Measurements from ENCODE around the gene SETDB2. TPM values are rescaled to one million over a fixed set of nuclear protein-coding genes. Genes with fewer than 3 reads are reported as not detected.

The SETDB2 gene
- polyA plus RNA-seq, 1 experiment = 21.7 TPM

DNA sequence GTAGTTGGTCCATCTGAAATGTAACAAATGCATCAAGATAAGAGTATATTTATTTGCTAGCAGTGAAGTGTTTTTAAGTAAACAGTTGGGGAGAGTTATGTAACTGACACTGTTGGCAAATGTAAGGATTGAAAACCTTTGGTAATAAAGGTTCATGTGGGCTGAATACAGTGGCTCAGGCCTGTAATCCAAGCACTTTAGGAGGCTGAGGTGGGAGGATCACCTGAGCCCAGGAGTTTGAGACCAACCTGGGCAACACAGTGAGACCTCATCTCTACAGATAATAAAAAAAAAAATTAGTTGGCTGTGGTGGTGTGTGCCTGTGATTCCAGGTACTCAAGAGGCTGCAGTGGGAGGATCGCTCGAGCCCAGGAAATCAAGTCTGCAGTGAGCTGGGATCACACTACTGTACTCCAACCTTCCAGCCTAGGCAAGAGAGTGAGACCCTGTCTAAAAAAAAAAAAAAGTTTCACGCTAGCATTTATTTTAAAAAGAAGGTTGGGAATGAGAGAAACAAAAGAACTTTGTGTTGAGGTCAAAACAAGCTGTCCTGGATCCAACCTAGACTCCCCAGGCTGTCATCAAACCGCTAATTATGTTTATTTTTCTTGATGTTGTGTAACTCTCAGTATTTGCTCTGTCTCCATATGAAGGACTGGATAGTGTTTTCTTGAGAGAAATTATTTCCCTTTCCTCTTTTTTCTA lies 20.7 kb downstream of the SETDB2 start:
- CTCF ChIA-PET = no interaction called here
- no peak for DNase-seq (ENCODE audit: low read depth, low spot score)
- Histone ChIP-seq H3K4me3 (ENCODE audit: low read depth, low read length) (no peak overlapping the region), H3K9me3 (ENCODE audit: control insufficient read depth, insufficient read depth, low read length) (peaks cover 8% of the 10 kb centered on the region), H3K27me3 (ENCODE audit: control insufficient read depth, insufficient read depth, low read length) (no peaks in the 10 kb centered on the region), H3K27ac (ENCODE audit: low read depth, low read length) (no peak overlapping the region)
- POLR2A ChIA-PET = no interaction called here
- TF ChIP-seq, protein P1, sequence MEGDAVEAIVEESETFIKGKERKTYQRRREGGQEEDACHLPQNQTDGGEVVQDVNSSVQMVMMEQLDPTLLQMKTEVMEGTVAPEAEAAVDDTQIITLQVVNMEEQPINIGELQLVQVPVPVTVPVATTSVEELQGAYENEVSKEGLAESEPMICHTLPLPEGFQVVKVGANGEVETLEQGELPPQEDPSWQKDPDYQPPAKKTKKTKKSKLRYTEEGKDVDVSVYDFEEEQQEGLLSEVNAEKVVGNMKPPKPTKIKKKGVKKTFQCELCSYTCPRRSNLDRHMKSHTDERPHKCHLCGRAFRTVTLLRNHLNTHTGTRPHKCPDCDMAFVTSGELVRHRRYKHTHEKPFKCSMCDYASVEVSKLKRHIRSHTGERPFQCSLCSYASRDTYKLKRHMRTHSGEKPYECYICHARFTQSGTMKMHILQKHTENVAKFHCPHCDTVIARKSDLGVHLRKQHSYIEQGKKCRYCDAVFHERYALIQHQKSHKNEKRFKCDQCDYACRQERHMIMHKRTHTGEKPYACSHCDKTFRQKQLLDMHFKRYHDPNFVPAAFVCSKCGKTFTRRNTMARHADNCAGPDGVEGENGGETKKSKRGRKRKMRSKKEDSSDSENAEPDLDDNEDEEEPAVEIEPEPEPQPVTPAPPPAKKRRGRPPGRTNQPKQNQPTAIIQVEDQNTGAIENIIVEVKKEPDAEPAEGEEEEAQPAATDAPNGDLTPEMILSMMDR (IDR thresholded peaks at IDR 0.05; ENCODE audit: low read depth, low read length) = no peak

DNA sequence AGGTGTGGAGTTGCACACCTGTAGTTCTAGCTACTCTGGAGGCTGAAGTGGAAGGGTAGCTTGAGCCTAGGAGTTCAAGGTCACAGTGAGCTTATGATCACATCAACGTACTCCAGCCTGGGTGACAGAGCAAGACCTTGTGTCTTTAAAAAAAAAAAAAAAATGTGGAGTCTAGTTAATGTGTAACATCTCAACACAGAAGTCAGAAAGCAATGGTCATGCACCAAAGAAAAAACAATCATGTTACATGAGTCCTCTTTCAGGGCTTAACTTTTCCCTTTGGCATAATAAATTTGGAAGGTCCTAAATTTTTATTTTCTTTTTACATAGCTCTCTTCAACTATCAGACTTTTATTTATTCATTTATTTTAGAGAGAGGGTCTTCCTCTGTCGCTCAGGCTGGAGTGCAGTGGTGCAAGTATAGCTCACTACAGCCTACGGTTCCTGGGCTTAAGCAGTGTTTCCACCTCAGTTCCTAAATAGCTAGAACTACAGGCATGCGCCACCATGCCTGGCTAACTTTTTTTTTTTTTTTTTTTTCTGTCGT lies 22.3 kb downstream of the SETDB2 start:
- CTCF ChIA-PET = interaction anchor here (0.6 to 0.7 kb wide), 2 partner anchors 178 to 227 kb away, joined by 3 to 4 read pairs; no protein-coding TSS in a partner anchor
- DNase-seq (ENCODE audit: low read depth, low spot score) = no peak
- no peak overlapping the region for H3K4me3 ChIP-seq (ENCODE audit: low read depth, low read length)
- POLR2A ChIA-PET = interaction anchor here (0.7 kb wide), 1 partner anchor 53 kb away, joined by 4 read pairs; no protein-coding TSS in a partner anchor
- TF ChIP-seq, protein P1 (IDR thresholded peaks at IDR 0.05; ENCODE audit: low read depth, low read length) = no peak
- no peak overlapping the region for H3K27ac ChIP-seq (ENCODE audit: low read depth, low read length)
- peaks cover 8% of the 10 kb centered on the region for H3K9me3 ChIP-seq (ENCODE audit: control insufficient read depth, insufficient read depth, low read length)
- H3K27me3 ChIP-seq (ENCODE audit: control insufficient read depth, insufficient read depth, low read length) = no peaks in the 10 kb centered on the region

DNA sequence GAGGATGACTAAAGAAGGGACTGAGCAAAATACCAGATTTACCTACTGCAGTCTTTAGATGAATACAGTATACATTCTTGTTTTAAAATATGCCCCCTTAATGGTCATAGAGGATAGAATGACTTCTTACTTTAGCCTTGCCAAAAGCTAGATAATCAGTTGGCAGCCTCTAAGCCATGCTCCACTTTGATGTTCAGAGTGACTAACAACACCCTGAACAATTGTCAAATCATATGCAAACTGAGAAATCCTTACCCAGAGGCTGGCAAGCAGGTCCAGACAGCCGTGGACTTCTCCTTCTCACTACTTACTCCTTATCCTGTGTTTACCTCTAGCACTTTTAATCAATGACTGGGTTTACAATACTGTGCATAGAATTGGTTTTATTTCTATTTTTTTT lies 28.1 kb downstream of the SETDB2 start:
- Histone ChIP-seq H3K27ac (ENCODE audit: low read depth, low read length) (no peak overlapping the region), H3K4me3 (ENCODE audit: low read depth, low read length) (no peak overlapping the region), H3K27me3 (ENCODE audit: control insufficient read depth, insufficient read depth, low read length) (no peaks in the 10 kb centered on the region), H3K9me3 (ENCODE audit: control insufficient read depth, insufficient read depth, low read length) (no peaks in the 10 kb centered on the region)
- TF ChIP-seq, protein P1 (IDR thresholded peaks at IDR 0.05; ENCODE audit: low read depth, low read length) = no peak
- DNase-seq (ENCODE audit: low read depth, low spot score) = no peak
- ChIA-PET POLR2A (no interaction called here), CTCF (no interaction called here)

DNA sequence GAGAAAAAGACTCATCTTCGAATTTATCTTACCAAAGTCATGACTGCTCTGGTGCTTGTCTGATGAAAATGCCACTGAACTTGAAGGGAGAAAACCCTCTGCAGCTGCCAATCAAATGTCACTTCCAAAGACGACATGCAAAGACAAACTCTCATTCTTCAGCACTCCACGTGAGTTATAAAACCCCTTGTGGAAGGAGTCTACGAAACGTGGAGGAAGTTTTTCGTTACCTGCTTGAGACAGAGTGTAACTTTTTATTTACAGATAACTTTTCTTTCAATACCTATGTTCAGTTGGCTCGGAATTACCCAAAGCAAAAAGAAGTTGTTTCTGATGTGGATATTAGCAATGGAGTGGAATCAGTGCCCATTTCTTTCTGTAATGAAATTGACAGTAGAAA lies 32.5 kb downstream of the SETDB2 start:
- Histone ChIP-seq H3K4me3 (ENCODE audit: low read depth, low read length) (no peak overlapping the region), H3K9me3 (ENCODE audit: control insufficient read depth, insufficient read depth, low read length) (no peaks in the 10 kb centered on the region), H3K27ac (ENCODE audit: low read depth, low read length) (no peak overlapping the region), H3K27me3 (ENCODE audit: control insufficient read depth, insufficient read depth, low read length) (no peaks in the 10 kb centered on the region)
- TF ChIP-seq, protein P1 (IDR thresholded peaks at IDR 0.05; ENCODE audit: low read depth, low read length) = no peak
- POLR2A ChIA-PET = no interaction called here
- CTCF ChIA-PET = interaction anchor here (0.9 kb wide), 1 partner anchor 19 kb away, joined by 3 read pairs; no protein-coding TSS in a partner anchor
- no peak for DNase-seq (ENCODE audit: low read depth, low spot score)

DNA sequence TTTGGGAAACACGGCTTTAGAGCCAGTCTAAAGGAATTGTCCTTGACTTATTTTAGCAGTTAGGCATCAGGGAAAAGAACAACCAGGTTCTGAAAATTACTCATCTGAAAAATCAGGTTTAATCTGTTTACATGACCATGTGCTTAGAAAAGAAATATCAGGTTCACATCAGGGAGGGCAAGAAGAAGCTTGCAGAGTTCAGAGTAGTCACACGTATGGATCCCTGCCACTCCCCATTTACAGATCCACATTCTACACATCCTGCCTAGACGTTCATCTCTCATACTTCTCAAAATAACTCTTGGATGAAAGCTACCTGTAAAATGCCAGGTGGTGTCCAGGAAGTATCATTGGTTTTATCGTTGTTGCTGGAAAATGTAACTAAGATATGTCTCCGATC lies 37.7 kb downstream of the SETDB2 start:
- Histone ChIP-seq H3K27me3 (ENCODE audit: control insufficient read depth, insufficient read depth, low read length) (no peaks in the 10 kb centered on the region), H3K4me3 (ENCODE audit: low read depth, low read length) (no peak overlapping the region), H3K27ac (ENCODE audit: low read depth, low read length) (no peak overlapping the region), H3K9me3 (ENCODE audit: control insufficient read depth, insufficient read depth, low read length) (no peaks in the 10 kb centered on the region)
- DNase-seq (ENCODE audit: low read depth, low spot score) = no peak
- TF ChIP-seq, protein P1 (IDR thresholded peaks at IDR 0.05; ENCODE audit: low read depth, low read length) = no peak
- POLR2A ChIA-PET = no interaction called here
- CTCF ChIA-PET = interaction anchor here (0.6 to 1.0 kb wide), 2 partner anchors 26 to 127 kb away, joined by 3 read pairs; no protein-coding TSS in a partner anchor

Data from AG04450 (cell line).